ENCODE data around the gene GRP. TPM values are rescaled to one million over a fixed set of nuclear protein-coding genes. Genes with fewer than 3 reads are reported as not detected.

Gene GRP
- polyA plus RNA-seq, 3 donors = not detected

DNA sequence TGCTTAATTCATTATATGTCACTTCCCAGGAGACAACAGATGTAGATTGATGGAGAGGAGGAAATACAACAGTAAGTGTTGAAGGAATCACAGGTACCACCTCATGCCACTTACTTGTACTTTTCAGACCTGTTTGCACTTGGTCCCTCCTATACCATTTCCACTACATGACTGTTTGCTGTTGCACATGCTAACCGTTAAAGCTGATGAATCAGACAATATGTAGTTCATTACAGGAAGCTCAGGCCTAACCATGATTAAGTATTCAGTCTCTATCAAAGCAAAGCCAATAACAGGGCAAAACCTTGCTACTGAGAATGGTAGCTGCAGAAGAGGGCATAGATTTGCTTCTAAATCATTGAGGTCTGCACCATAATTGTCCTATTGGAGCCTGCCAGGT is 30.2 kb upstream of the GRP start:
- intact Hi-C loops (cut with micrococcal nuclease) = no loop called here
- no peak overlapping the region for H3K27ac Mint-ChIP-seq
- Histone ChIP-seq H3K36me3 (replicated peaks in 1 of 2; ENCODE audit: control insufficient read depth in 1 of 2, insufficient read depth in 2 of 2, low read length in 2 of 2) (no peaks in the 10 kb centered on the region), H3K79me2 (ENCODE audit: insufficient read depth, low read length) (no peaks in the 10 kb centered on the region), H4K20me1 (ENCODE audit: insufficient read depth, low read length) (no peaks in the 10 kb centered on the region), H3K4me3 (replicated peaks in 1 of 3; ENCODE audit: low read depth in 2 of 3, low read length in 3 of 3) (no peak overlapping the region), H3K27ac (ENCODE audit: low read depth in 1 of 2, low read length in 2 of 2) (no peak overlapping the region), H3K9ac (ENCODE audit: insufficient read depth, low read length, poor library complexity, severe bottlenecking) (no peak overlapping the region), H2AFZ (ENCODE audit: insufficient read depth, low read depth, low read length, poor library complexity, severe bottlenecking) (no peak overlapping the region), H3K27me3 (ENCODE audit: control insufficient read depth in 2 of 2, insufficient read depth in 2 of 2, low read length in 2 of 2) (no peaks in the 10 kb centered on the region), H3K9me3 (replicated peaks in 1 of 2; ENCODE audit: control insufficient read depth in 1 of 2, insufficient read depth in 1 of 2, low read length in 2 of 2) (no peaks in the 10 kb centered on the region), H3K4me1 (ENCODE audit: control insufficient read depth in 1 of 2, insufficient read depth in 2 of 2, low read length in 2 of 2) (no peaks in the 10 kb centered on the region), H3K4me2 (replicated peaks; ENCODE audit: extremely low read depth, low read length, poor library complexity, severe bottlenecking) (no peak overlapping the region)
- H3K9me3 Mint-ChIP-seq = peaks cover 0 to 4% (median 2%) of the 10 kb centered on the region in 7 donors
- no peak for DNase-seq
- H3K36me3 Mint-ChIP-seq = no peaks in the 10 kb centered on the region
- no peaks in the 10 kb centered on the region for H3K4me1 Mint-ChIP-seq
- peaks cover 0 to 6% (median 2%) of the 10 kb centered on the region in 3 donors for H3K27me3 Mint-ChIP-seq (ENCODE audit: low read depth in 3 of 3)
- H3K4me3 Mint-ChIP-seq = no peak overlapping the region
- TF ChIP-seq, protein P1, sequence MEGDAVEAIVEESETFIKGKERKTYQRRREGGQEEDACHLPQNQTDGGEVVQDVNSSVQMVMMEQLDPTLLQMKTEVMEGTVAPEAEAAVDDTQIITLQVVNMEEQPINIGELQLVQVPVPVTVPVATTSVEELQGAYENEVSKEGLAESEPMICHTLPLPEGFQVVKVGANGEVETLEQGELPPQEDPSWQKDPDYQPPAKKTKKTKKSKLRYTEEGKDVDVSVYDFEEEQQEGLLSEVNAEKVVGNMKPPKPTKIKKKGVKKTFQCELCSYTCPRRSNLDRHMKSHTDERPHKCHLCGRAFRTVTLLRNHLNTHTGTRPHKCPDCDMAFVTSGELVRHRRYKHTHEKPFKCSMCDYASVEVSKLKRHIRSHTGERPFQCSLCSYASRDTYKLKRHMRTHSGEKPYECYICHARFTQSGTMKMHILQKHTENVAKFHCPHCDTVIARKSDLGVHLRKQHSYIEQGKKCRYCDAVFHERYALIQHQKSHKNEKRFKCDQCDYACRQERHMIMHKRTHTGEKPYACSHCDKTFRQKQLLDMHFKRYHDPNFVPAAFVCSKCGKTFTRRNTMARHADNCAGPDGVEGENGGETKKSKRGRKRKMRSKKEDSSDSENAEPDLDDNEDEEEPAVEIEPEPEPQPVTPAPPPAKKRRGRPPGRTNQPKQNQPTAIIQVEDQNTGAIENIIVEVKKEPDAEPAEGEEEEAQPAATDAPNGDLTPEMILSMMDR (IDR thresholded peaks at IDR 0.05) = no peak
- WGBS (ENCODE audit: insufficient coverage) = no CpG with 5 or more reads among the region's 1 CpG

DNA sequence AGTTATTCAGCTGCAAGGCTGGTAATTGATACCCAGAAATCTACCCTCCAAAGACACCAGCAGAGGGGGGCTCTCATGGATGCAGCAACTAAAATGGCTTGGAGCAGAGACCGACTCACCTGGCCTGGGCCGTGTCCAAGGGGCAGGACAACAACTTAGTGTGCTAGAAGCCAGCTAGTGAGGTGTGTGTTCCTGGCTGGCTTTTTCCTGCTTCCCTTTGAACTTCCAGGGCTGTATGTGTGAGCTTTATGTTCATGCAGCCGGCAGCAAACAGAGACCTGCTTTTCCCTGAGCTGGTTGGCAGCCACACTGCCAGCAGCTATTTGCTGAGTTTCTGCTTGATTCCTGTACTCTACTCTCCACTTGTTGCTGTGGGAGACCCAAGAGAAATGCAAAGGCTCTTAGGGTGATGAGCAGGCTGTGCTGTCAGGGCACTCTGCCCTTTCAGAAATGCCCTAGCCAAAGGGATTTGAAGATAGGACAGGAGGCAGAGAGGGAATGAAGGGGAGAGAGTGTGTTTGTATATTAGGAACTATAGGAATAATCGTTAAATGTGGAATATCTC is 23.7 kb upstream of the GRP start:
- H2AFZ ChIP-seq (ENCODE audit: insufficient read depth, low read depth, low read length, poor library complexity, severe bottlenecking) = no peak overlapping the region
- no peak overlapping the region for H3K4me2 ChIP-seq (replicated peaks; ENCODE audit: extremely low read depth, low read length, poor library complexity, severe bottlenecking)
- no peak for DNase-seq
- Mint-ChIP-seq H3K36me3 (no peaks in the 10 kb centered on the region), H3K27ac (peak overlapping the region in 1 of 7 donors; percentile 25), H3K27me3 (ENCODE audit: low read depth in 3 of 3) (peaks cover 2 to 7% (median 5%) of the 10 kb centered on the region in 3 donors), H3K4me1 (no peaks in the 10 kb centered on the region), H3K4me3 (no peak overlapping the region), H3K9me3 (peaks cover 0 to 6% (median 0%) of the 10 kb centered on the region in 7 donors)
- no peaks in the 10 kb centered on the region for H3K36me3 ChIP-seq (replicated peaks in 1 of 2; ENCODE audit: control insufficient read depth in 1 of 2, insufficient read depth in 2 of 2, low read length in 2 of 2)
- H3K27me3 ChIP-seq (ENCODE audit: control insufficient read depth in 2 of 2, insufficient read depth in 2 of 2, low read length in 2 of 2) = no peaks in the 10 kb centered on the region
- H4K20me1 ChIP-seq (ENCODE audit: insufficient read depth, low read length) = no peaks in the 10 kb centered on the region
- intact Hi-C loops (cut with micrococcal nuclease) = no loop called here
- no peak overlapping the region for H3K4me3 ChIP-seq (replicated peaks in 1 of 3; ENCODE audit: low read depth in 2 of 3, low read length in 3 of 3)
- TF ChIP-seq, protein P1 (IDR thresholded peaks at IDR 0.05) = no peak
- H3K9ac ChIP-seq (ENCODE audit: insufficient read depth, low read length, poor library complexity, severe bottlenecking) = no peak overlapping the region
- no CpG with 5 or more reads among the region's 4 CpGs for WGBS (ENCODE audit: insufficient coverage)
- H3K9me3 ChIP-seq (replicated peaks in 1 of 2; ENCODE audit: control insufficient read depth in 1 of 2, insufficient read depth in 1 of 2, low read length in 2 of 2) = no peaks in the 10 kb centered on the region
- no peak overlapping the region for H3K27ac ChIP-seq (ENCODE audit: low read depth in 1 of 2, low read length in 2 of 2)
- no peaks in the 10 kb centered on the region for H3K4me1 ChIP-seq (ENCODE audit: control insufficient read depth in 1 of 2, insufficient read depth in 2 of 2, low read length in 2 of 2)
- no peaks in the 10 kb centered on the region for H3K79me2 ChIP-seq (ENCODE audit: insufficient read depth, low read length)

All from CD14-positive monocyte (primary cell).